WTC11 (cell line): Measurements from ENCODE around the gene MATN3. TPM values are rescaled to one million over a fixed set of nuclear protein-coding genes. Genes with fewer than 3 reads are reported as not detected.
A peak's percentile ranks its signal among the peaks of the same experiment; 100 is the strongest.

ENCODE experiments used
- ATAC-seq: fragments of 200-7000 bp; cut with Tn5 transposase; 2 replicates; pipeline ENCODE4 v1.10.0; 2021; ENCODE audit warnings: mild to moderate bottlenecking, moderate library complexity
- CTCF ChIA-PET: fragments of 300-600 bp; sonication (Branson Sonifier 250); formaldehyde crosslinking; loops from one replicate; lab custom pipeline; 2021; ENCODE audit warnings: antibody characterized with exemption; lab: Charles Lee
- POLR2A ChIA-PET: fragments of 350-600 bp; sonication (Branson Sonifier 250); formaldehyde crosslinking; loops from one replicate; lab custom pipeline; 2021; ENCODE audit warnings: antibody characterized with exemption; lab: Charles Lee
- DNase-seq: peaks from one replicate; pipeline ENCODE4 v3.0.0; 2021; ENCODE audit warnings: low spot score
- H3K27ac Mint-ChIP-seq: 2 replicates; pipeline ENCODE4 v1.8.0; 2021; ENCODE audit warnings: mixed read lengths
- H3K27me3 Mint-ChIP-seq: 2 replicates; pipeline ENCODE4 v1.8.0; 2021; ENCODE audit warnings: low read depth, mild to moderate bottlenecking, moderate library complexity, mixed read lengths
- H3K36me3 Mint-ChIP-seq: 2 replicates; pipeline ENCODE4 v1.8.0; 2021; ENCODE audit warnings: mixed read lengths
- H3K4me1 Mint-ChIP-seq: 2 replicates; pipeline ENCODE4 v1.8.0; 2022; ENCODE audit warnings: mixed read lengths
- H3K4me3 Mint-ChIP-seq: 2 replicates; pipeline ENCODE4 v1.8.0; 2021; ENCODE audit warnings: mild to moderate bottlenecking, moderate library complexity, mixed read lengths
- H3K9me3 Mint-ChIP-seq: 2 replicates; pipeline ENCODE4 v1.8.0; 2021; ENCODE audit warnings: mixed read lengths
- ARID4B ChIP-seq: sonication (generic); formaldehyde crosslinking; IDR thresholded peaks from 2 replicates; pipeline ENCODE4 v1.8.0; 2023; ENCODE audit warnings: missing genetic modification reagents, mild to moderate bottlenecking, borderline replicate concordance
- ATF6 ChIP-seq: sonication (generic); formaldehyde crosslinking; IDR thresholded peaks from 2 replicates; pipeline ENCODE4 v1.8.1; 2023; ENCODE audit warnings: mild to moderate bottlenecking, missing genetic modification reagents
- ETV6 ChIP-seq: sonication (generic); formaldehyde crosslinking; IDR thresholded peaks from 2 replicates; pipeline ENCODE4 v1.8.1; 2022; ENCODE audit warnings: mild to moderate bottlenecking, missing genetic modification reagents
- KAT7 ChIP-seq: sonication (generic); formaldehyde crosslinking; IDR thresholded peaks from 2 replicates; pipeline ENCODE4 v1.8.1; 2023; ENCODE audit warnings: missing genetic modification reagents, mild to moderate bottlenecking, borderline replicate concordance
- MYBL2 ChIP-seq: sonication (generic); formaldehyde crosslinking; IDR thresholded peaks from 2 replicates; pipeline ENCODE4 v1.8.1; 2023; ENCODE audit warnings: mild to moderate bottlenecking, moderate library complexity, missing genetic modification reagents
- NR2C2 ChIP-seq: sonication (generic); formaldehyde crosslinking; IDR thresholded peaks from 2 replicates; pipeline ENCODE4 v1.8.0; 2022; ENCODE audit warnings: mild to moderate bottlenecking, missing genetic modification reagents
- PREB ChIP-seq: sonication (generic); formaldehyde crosslinking; IDR thresholded peaks from 2 replicates; pipeline ENCODE4 v1.8.1; 2022; ENCODE audit warnings: mild to moderate bottlenecking, missing genetic modification reagents, moderate library complexity, borderline replicate concordance
- ZBTB21 ChIP-seq: sonication (generic); formaldehyde crosslinking; IDR thresholded peaks from 2 replicates; pipeline ENCODE4 v1.8.1; 2023; ENCODE audit warnings: mild to moderate bottlenecking, missing genetic modification reagents, borderline replicate concordance
- ZNF263 ChIP-seq: sonication (generic); formaldehyde crosslinking; IDR thresholded peaks from 2 replicates; pipeline ENCODE4 v1.8.1; 2022; ENCODE audit warnings: low read depth, mild to moderate bottlenecking, moderate library complexity, missing genetic modification reagents
- ZNF281 ChIP-seq: sonication (generic); formaldehyde crosslinking; IDR thresholded peaks from 2 replicates; pipeline ENCODE4 v1.8.0; 2023; ENCODE audit warnings: mild to moderate bottlenecking, missing genetic modification reagents
- ZNF416 ChIP-seq: fragments of 250-450 bp; sonication (Bioruptor Pico); IDR thresholded peaks from 2 replicates; pipeline ENCODE4 v1.9.0; 2021; ENCODE audit warnings: mild to moderate bottlenecking, inconsistent platforms
- ZNF423 ChIP-seq: fragments of 250-450 bp; sonication (Bioruptor Pico); IDR thresholded peaks from 2 replicates; pipeline ENCODE4 v2.1.2; 2022; ENCODE audit warnings: mild to moderate bottlenecking, moderate library complexity
- ZNF425 ChIP-seq: fragments of 250-450 bp; sonication (Bioruptor Pico); conservative IDR thresholded peaks from 2 replicates; pipeline ENCODE4 v1.9.0; 2021; ENCODE audit warnings: mild to moderate bottlenecking
- ZNF532 ChIP-seq: fragments of 250-450 bp; sonication (Bioruptor Pico); IDR thresholded peaks from 2 replicates; pipeline ENCODE4 v1.9.0; 2021; ENCODE audit warnings: mild to moderate bottlenecking, borderline replicate concordance
- total RNA-seq: library from RNA; stranded (reverse); gene quantifications from 3 replicates; pipeline ENCODE4 v1.2.3, GENCODE V29; 2021

MATN3 gene
- total RNA-seq, 1 experiment from 2014 or later = 6.3 TPM

- no peak for TF ChIP-seq KAT7
- TF ChIP-seq ATF6 = no peak
- TF ChIP-seq MYBL2 (CRISPR knock-in tag) = no peak
- no peak for TF ChIP-seq ZNF416 (CRISPR knock-in tag)
- TF ChIP-seq ETV6 (CRISPR knock-in tag) = no peak
- no peak for TF ChIP-seq NR2C2 (CRISPR knock-in tag)
- no peak for TF ChIP-seq ZNF423
- TF ChIP-seq ZNF532 (CRISPR knock-in tag) = no peak
- no peak for TF ChIP-seq ZNF263 (CRISPR knock-in tag)
- no peak for TF ChIP-seq ZBTB21 (CRISPR knock-in tag)
- no peak for TF ChIP-seq PREB
- TF ChIP-seq ZNF425 (CRISPR knock-in tag) = no peak
- no peak for TF ChIP-seq ARID4B (CRISPR knock-in tag)
- TF ChIP-seq ZNF281 (CRISPR knock-in tag) = no peak
- Mint-ChIP-seq H3K27me3 (peaks cover 2% of the 10 kb centered on the region; the same call in 1 of the 2 replicates), H3K4me3 (peak overlapping the region; percentile 92), H3K27ac (peak overlapping the region; percentile 65; the same call in 1 of the 2 replicates), H3K4me1 (peaks cover 26% of the 10 kb centered on the region), H3K36me3 (peaks cover 14% of the 10 kb centered on the region), H3K9me3 (peaks cover 3% of the 10 kb centered on the region; the same call in 1 of the 2 replicates)
- DNase-seq (no peak), ATAC-seq (no peak; the same call in 1 of the 2 replicates)
- ChIA-PET POLR2A (interaction anchor here (0.5 to 2.8 kb wide), 7 partner anchors 23 to 328 kb away, joined by 3 to 14 read pairs (median 4); partner anchors contain the start of genes LAPTM4A, MATN3 and TTC32), CTCF (interaction anchor here (0.7 to 3.6 kb wide), 6 partner anchors 23 to 105 kb away, joined by 3 to 25 read pairs (median 4); partner anchors contain the start of gene LAPTM4A)
These were observed 23.2 kb downstream of the MATN3 start for GRCh38 chr2:19989342-19989666.
